ENCODE data around the gene SRA1. TPM values are rescaled to one million over a fixed set of nuclear protein-coding genes. Genes with fewer than 3 reads are reported as not detected.

The SRA1 gene
- total RNA-seq, 1 experiment from 2014 or later: 50.9 TPM

DNA sequence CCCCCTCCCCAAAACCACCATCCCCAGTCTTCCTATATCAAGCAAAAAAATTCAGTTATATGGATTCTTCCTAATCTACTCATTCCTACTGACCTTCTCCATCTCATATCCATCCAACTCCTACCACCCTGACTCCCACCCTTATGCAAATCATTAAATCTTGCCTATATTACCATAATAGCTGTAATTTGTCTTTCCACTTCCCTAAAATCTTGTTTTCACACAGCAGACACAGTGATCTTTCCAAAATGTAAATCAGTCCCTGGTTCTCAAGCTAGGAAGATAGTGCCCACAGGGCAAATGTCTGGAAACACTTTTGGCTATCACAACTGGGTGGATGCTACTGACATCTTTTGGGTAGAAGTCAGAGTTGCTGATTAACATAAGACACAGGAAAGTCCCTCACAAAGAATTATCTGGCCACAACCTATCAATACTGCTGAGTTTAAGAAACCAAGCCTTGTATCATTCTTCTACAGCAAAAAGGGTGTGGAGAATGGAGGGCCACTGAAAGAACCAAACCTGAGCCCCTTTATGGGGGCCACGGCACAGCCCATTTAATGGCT is 1.4 kb downstream of the SRA1 start:
- in situ Hi-C loops (cut with HindIII; ENCODE audit: low sequenced_read_pairs): no loop called here
- no peak for DNase-seq (ENCODE audit: low spot score)

DNA sequence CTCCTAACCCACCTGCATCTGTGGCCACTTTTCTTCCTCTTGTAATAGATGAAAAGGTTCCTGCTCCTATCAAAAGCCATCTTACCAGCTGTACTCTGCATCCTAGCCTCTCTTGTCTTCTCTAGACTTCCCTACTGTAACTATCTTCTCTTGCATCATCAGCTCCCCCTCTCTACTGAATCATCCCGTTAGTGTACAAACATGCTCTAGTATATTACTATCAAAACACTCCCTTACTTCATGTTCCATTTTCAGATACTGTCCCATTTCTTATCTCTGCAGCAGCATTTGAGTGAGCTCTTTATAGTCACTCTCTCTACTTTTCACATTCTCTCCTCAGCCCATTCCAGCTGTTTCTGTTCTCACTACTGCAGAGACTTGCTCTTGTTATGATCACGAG is 2.8 kb downstream of the SRA1 start:
- in situ Hi-C loops (cut with HindIII; ENCODE audit: low sequenced_read_pairs): no loop called here
- DNase-seq (ENCODE audit: low spot score): no peak

DNA sequence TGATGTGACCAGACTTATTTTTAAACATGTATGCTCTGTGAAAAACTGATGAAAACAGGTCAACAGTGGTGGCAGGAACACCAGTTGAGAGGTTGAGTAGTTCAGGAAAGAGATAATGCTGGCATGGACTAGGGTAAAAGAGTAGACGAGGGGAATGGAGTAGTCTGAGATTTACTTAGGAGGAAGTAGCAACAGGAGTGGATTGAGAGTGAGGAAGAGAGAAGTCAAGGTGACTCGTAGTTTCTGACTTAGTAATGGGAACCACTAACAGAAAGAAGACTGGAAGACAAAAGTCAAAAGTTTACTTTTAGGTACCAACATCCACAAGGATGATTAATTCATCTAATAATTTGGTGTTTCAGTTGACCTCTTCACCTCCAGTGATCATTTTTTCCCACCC is 3.6 kb downstream of the SRA1 start:
- no peak for DNase-seq (ENCODE audit: low spot score)
- in situ Hi-C loops (cut with HindIII; ENCODE audit: low sequenced_read_pairs): no loop called here

DNA sequence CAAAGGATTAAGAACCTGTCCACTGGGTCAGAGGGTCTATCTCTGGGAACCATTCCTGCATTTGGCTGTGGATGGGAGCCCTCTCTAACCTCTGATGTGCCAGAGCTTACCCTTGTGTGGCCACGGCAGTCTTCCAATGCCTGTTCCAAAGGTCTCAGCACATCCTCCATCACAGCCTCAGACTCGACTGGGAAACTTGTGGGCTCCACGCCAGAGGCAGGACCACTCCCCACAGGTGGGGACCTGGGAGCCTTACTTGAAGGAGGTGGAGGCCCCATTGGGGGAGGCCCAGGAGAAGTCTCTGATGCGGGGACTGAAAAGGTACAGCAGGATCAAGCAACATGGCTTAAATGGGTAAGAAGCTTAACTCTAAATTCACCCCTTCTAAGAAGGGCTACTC is 5.4 kb downstream of the SRA1 start:
- DNase-seq (ENCODE audit: low spot score): no peak
- in situ Hi-C loops (cut with HindIII; ENCODE audit: low sequenced_read_pairs): no loop called here

DNA sequence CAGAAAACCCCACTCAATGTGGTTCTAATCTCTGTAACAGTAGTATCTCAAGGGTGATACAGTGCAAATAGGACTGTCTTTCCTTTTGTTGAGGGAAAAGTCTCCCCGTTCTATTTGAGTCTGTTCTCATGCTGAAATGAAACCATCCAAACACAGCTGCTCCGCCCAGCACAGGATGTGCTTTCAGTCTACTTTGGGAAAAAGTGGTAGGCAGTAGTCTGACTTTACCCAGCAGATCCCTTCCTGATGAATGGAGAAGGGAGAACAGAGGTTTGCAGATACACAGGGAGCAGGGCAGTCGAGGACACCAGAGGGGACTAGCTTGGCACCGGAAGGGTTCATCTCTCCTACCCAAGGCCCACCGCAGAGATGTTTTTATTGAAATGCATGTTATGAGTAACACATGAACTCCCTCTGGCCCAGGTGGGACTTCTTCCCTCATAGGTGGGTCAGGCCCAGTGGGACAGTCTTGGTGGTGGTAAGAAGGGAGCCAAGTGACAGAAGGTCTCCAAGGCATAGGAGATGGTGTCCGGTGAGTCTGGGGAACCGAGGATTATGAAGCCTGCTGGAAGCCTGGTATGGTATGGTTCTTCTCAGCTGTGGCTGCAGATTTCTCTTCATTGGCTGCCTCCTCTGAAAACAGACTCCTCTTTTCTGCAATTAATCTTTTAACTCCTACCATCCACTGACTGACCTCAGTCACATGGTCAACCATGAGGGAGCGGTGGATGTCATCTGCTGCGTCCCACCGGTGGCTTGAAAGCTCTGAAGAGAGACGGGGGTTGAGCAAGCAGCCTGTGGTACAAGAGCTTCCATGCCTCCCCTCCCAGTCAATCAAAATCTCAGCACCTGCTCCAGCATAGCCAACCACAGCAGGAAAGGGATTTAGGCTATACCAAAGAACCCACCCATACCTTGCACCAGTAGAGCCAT is 6.9 kb downstream of the SRA1 start:
- in situ Hi-C loops (cut with HindIII; ENCODE audit: low sequenced_read_pairs): no loop called here

DNA sequence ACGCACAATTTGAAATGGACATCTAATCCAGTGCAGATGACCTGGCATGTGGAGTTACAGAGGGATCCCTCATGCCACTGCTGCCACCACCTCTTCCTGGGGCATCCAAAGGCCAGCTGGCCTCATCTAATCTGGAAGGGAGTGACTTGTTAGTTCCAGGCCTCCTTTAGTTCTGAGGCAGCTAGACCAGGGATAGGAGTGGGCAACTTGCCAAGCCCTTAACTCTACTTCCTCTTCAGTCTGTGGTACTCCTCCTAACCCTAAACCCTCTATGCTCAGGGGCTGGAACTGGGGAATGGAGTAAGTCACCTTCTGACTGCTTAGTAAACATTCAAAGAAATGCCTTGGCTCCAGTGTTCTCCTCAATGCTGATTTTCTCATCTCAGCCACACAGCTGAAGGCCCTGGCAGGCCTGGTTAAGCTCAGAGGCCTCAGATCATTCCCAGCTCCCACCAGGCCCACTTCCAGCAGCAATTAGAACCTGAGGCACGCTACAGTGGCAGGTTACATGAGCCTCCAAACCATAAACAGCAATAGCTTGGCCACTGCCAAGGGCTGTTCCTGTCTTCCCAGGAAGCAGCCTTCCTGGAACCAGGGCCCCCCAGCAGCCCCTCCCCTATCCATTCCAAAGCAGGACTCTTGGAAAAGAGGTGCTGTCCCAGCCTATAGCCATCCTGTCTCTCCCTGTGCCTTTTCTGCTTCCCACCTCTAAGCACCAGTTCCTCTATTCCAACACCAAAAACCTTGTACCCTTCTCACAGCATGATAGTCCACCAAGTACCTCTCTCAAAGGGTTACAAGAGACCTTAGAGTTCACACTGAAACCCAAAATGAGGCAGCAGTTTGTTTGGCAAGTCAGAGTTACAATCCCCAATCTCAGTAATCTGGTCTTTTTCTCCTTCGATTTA is 7.8 kb downstream of the SRA1 start:
- DNase-seq (ENCODE audit: low spot score): no peak
- in situ Hi-C loops (cut with HindIII; ENCODE audit: low sequenced_read_pairs): no loop called here

More for the DNA sequence above, 6.9 kb downstream of the SRA1 start:
- DNase-seq (ENCODE audit: low spot score): no peak

DNA sequence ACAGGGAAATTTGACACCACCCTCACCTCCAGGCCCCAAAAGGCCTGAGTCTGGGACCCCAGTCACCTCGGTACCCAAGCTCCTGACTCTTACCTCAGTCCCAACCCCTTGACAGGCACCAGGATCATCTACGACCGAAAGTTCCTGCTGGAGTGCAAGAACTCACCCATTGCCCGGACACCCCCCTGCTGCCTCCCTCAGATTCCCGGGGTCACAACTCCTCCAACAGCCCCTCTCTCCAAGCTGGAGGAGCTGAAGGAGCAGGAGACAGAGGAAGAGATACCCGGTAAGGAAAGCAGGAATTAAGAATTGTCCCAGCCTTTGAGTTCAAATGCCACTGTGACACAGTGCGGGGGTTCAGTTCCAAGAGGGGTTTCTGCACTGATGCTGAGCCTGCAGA is 8.5 kb downstream of the SRA1 start:
- no peak for DNase-seq (ENCODE audit: low spot score)
- in situ Hi-C loops (cut with HindIII; ENCODE audit: low sequenced_read_pairs): no loop called here

DNA sequence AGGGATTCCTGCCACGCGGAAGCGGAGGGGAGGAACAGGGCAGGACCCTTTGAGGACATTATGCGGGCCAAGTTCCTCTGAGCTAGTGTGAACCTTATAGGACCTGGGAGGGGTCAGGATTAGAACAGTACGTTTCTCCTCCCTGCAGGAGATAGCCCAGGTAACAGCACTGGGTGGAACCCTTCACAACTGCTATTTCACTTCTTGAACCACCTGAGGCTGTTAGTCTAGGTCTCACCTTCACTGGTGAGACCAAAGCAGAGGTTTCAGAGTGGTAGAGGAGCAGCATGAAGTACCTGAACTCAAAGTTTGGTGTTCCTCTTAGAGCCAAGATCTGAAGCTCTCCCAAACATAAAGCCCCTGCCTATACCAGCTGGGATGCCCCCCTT is 9.0 kb downstream of the SRA1 start:
- in situ Hi-C loops (cut with HindIII; ENCODE audit: low sequenced_read_pairs): no loop called here
- DNase-seq (ENCODE audit: low spot score): no peak

DNA sequence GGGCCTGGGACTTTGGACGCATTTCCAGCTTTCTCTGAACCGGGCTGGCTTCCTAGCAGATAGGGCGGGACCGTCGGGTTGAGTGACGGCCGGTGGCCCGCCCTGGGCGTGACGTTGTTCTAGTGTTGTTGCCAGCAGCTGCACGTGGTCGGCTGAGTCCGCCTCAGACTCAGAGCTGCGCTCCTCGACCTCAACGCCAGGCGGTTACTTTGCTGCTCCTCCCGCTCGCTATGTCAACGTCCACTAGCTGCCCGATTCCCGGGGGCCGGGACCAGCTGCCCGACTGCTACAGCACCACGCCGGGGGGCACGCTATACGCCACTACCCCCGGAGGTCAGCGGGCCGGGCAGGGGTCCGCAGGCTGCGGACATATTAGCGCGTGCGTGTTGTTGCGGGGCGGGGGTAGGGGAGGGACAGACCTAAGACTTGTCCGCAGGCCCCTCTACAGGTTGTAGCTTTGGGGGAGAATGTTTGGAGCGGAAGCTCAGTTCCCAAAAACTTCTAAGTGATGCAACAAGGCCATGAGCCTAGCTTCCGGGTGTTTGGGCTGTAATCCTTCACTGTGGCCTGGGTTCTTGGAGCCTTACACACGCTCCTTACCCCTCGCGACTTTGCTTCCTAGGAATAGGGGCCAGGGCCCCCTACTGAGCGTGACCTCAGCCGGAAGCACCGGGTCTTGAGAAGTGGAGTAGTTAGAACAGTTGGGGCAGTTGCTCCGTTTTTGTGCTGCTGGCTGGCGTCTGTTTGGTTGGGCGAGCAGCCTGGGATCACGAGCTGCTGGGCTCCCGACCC is 9.6 kb downstream of the SRA1 start, which contains the start of gene EIF4EBP3:
Gene EIF4EBP3 (plus strand): TSS at position 155 of the 792 bp plus-strand sequence. CDS start 76 bp downstream, at position 231.
- in situ Hi-C loops (cut with HindIII; ENCODE audit: low sequenced_read_pairs): no loop called here
- DNase-seq (ENCODE audit: low spot score): peak; percentile 97

DNA sequence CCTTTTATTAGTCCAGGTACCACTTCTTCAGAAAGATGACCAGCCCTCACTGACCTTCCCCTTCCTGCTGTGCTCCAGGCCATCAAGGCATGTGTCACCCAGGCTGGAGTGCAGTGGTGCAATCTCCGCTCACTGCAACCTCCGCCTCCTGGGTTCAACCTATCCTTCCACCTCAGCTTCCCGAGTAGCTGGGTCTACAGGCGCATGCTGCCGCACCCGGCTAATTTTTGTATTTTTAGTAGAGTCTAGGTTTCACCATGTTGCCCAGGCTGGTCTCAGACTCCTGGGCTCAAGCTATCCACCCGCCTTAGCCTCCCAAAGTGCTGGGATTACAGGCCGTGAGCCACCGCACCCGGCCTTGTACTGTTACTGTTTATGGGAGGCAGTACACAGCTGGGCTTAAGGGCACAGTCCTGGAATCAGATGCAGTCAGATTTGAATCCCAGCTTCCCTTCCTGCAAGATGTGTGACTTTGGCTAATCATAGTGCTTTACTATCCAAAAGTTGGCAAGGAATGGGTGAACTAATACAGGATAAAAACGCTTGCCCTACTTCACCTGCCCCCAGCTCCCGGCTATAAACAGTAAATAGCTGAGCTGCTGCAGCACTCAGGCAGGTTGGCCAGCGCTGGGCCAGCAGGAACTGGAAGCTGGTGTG is 10.3 kb downstream of the SRA1 start:
- DNase-seq (ENCODE audit: low spot score): no peak
- in situ Hi-C loops (cut with HindIII; ENCODE audit: low sequenced_read_pairs): no loop called here

DNA sequence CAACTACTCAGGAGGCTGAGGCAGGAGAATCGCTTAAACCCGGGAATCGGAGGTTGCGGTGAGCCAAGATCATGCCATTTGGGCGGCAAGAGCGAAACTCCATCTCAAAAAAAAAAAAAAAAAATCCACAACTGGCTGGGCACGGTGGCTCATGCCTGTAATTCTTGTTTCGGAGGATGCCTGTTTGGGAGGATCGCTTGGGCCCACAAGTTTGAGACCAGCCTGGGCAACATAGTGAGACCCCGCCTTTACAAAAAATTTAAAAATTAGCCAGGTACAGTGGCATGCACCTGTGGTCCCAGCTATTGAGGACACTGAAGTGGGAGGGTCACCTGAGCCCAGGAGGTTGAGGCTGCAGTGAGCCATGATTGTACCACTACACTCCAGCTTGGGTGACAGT is 11.7 kb downstream of the SRA1 start:
- in situ Hi-C loops (cut with HindIII; ENCODE audit: low sequenced_read_pairs): no loop called here

DNA sequence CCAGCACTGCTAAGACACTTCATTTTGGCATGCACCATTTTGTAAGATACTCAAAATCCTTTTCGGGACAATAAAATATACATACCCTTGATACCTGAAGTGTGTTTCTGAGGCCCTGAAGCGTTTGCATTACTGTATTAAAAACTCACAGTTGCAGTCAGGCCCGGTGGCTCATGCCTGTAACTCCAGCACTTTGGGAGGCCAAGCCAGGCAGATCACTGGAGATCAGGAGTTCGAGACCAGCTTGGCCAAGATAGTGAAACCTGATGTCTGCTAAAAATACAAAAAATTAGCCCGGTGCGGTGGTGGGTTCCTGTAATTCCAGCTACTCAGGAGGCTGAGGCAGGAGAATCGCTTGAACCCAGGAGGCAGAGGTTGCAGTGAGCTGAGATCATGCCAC is 12.3 kb downstream of the SRA1 start:
- in situ Hi-C loops (cut with HindIII; ENCODE audit: low sequenced_read_pairs): no loop called here
- no peak for DNase-seq (ENCODE audit: low spot score)

More for the DNA sequence above, 11.7 kb downstream of the SRA1 start:
- no peak for DNase-seq (ENCODE audit: low spot score)

DNA sequence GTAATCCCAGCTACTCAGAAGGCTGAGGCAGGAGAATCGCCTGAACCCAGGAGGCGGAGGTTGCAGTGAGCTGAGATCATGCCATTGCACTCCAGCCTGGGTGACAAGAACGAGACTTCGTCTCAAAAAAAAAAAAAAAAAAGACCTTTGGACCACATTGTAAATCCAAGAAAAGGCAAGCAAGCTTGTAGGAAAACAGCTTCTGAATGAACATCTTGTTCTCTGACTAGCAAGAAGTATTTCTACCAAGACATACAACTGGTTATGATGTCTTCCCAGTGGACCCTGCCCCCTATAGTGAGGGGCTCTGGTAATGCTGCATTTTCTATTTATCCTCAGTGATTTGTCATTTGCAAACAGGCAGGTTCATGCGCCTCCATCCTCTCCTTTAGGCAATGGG is 14.3 kb downstream of the SRA1 start:
- in situ Hi-C loops (cut with HindIII; ENCODE audit: low sequenced_read_pairs): no loop called here
- no peak for DNase-seq (ENCODE audit: low spot score)

DNA sequence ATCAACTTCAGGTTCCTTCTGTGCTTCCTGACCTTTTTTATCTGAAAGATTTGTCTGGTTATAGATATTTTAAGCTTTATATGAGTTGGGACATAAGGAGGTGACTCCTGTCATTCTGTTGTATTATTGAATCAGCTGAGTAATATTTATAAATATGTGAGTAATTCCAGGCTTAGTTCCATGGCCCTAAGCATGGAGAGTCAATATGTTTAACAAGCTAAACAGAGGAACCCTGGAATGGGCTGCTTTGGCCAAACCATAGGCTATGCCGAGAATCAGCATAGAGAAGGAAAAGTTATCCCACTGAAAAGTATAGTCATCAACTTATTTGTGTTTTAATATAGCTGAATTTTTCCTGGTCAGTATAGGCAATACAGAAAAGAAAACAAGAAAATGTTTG is 17.0 kb downstream of the SRA1 start:
- in situ Hi-C loops (cut with HindIII; ENCODE audit: low sequenced_read_pairs): no loop called here
- no peak for DNase-seq (ENCODE audit: low spot score)

DNA sequence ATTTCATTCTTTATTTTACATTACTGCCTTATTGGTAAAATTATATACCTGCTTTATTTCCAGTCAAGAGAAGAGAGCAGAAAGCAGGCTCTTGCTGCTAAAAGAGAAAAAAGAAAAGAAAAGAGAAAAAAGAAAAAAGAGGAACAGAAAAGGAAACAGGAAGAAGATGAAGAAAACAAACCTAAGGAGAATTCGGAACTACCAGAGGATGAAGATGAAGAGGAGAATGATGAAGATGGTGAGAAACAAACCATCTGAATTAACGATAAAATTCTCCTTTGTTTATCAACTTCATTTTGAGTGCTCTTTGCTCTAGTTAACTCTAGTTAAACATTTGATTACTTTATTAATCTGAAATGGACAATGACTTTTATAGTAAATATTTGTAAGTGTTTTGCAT is 33.3 kb downstream of the SRA1 start:
- in situ Hi-C loops (cut with HindIII; ENCODE audit: low sequenced_read_pairs): no loop called here

DNA sequence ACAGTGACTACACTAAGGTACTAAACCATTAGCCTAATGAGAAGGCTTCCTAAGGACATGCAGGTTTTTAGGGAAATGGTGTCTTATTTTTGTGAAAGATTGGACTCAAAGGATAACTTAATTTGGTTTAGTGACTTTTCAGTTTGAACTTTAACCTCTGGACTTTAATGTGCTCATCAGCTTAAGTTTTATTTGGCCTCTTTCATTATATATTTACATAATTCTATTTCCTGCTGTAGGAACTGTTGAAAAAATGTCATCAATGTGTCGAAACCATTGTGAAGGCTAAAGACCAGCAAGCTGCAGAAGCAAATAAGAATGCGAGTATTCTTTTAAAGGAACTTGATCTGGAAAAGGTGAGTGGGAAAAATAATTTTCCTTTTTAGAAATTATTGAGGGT is 44.1 kb downstream of the SRA1 start:
- DNase-seq (ENCODE audit: low spot score): no peak
- in situ Hi-C loops (cut with HindIII; ENCODE audit: low sequenced_read_pairs): no loop called here

More for the DNA sequence above, 33.3 kb downstream of the SRA1 start:
- DNase-seq (ENCODE audit: low spot score): no peak

DNA sequence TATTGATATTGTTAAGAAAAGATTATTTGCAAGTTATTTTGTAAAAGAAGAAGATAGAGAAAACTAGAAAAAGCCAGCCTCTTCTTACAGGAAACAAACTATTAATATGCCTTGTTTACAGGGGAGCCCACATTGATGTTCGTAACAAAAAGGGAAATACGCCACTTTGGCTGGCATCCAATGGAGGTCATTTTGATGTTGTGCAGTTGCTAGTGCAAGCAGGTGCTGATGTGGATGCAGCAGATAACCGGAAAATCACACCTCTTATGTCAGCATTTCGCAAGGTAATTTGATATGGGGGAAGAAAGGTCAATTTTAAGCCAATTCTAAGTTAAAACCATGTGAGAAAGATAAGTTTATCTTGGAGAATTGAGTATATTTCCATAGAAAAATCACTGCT is 47.4 kb downstream of the SRA1 start:
- no peak for DNase-seq (ENCODE audit: low spot score)
- in situ Hi-C loops (cut with HindIII; ENCODE audit: low sequenced_read_pairs): no loop called here

DNA sequence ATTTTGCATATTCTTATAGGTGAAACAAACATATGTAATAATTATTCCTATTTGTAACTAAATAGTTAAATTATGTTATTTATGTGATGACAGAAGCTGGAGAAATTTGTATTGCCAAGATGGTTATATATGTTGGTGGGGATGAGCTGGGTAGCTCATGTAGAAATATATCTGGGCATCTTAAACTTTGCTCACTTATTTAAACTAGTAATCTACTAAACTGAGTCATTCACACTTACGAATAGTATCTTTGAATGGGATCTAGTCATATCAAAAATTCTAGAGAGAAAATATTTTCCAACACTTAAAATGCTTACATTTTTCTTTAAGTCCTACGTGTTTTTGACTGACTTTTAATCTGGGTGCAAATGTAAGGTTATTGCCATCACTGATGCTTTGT is 54.4 kb downstream of the SRA1 start:
- no peak for DNase-seq (ENCODE audit: low spot score)
- in situ Hi-C loops (cut with HindIII; ENCODE audit: low sequenced_read_pairs): no loop called here

All from G401 (cell line).